Choroid plexus epithelial cell (primary cell): Measurements from ENCODE around the gene UBE2J2.

ENCODE experiments used
- DNase-seq: peaks from one replicate; pipeline ENCODE4 v3.0.0-alpha.2; 2010; ENCODE audit warnings: low read depth
- H3K4me3 ChIP-seq: 2 replicates; pipeline ENCODE4 v1.5.1; 2011; ENCODE audit warnings: low read depth, mild to moderate bottlenecking, control low read depth, low read length, moderate library complexity
- TF ChIP-seq, protein P1 (sequence below): conservative IDR thresholded peaks from 2 replicates; pipeline ENCODE4 v1.5.1; 2011; ENCODE audit warnings: low read depth, mild to moderate bottlenecking, control low read depth, inconsistent platforms, low read length, moderate library complexity

The UBE2J2 gene

DNA sequence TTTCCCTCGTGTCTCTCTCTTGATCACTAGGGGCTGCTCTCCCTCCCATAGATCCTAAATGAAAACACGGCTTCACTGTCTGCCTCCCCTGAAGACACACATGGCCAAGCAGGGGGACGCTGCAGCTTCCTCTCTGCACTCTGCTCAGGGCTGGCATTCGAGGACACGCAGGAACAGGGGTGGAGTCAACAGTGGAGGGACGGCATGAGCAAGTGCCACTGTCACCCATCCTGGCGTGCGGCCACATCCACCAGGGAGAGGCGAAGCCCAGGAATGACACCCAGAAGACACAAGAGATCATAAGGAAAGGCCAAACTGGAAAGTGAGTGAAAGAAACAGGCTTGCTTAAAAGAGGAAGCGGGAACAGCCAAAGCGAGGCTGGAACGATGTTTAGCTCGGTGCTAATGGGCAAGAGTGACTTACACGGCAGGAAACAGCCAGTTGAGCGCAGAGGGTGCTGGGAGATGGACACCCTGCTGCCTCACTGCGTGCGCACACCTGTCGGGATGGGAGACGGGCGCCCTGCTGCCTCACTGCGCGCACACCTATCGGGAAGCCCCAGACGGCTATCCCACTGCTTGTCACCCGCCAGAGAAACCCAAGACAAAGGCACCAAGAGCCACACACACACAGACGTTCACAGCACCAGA lies 13.6 kb downstream of the UBE2J2 start:
- TF ChIP-seq, protein P1, sequence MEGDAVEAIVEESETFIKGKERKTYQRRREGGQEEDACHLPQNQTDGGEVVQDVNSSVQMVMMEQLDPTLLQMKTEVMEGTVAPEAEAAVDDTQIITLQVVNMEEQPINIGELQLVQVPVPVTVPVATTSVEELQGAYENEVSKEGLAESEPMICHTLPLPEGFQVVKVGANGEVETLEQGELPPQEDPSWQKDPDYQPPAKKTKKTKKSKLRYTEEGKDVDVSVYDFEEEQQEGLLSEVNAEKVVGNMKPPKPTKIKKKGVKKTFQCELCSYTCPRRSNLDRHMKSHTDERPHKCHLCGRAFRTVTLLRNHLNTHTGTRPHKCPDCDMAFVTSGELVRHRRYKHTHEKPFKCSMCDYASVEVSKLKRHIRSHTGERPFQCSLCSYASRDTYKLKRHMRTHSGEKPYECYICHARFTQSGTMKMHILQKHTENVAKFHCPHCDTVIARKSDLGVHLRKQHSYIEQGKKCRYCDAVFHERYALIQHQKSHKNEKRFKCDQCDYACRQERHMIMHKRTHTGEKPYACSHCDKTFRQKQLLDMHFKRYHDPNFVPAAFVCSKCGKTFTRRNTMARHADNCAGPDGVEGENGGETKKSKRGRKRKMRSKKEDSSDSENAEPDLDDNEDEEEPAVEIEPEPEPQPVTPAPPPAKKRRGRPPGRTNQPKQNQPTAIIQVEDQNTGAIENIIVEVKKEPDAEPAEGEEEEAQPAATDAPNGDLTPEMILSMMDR: no peak
- no peak for DNase-seq
- no peak overlapping the region for H3K4me3 ChIP-seq

DNA sequence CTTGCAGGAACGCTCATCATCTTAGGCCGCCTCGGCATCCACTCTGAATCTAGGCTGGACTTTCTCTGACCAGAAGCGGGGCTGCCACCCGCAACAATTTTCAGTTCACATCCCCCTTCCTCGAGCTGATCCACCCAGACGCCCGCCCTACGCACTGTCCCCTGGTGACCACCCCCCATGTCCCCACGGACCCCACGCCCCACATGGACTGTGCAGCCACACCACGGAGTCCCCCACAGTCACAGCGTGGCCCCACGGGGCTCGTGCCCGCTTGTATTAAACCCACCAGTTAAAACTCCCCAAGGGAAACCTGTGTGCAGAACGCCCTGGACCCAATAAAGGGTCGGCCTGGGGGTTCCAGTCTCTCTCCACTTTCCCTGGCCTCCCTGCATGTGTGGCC lies 14.1 kb downstream of the UBE2J2 start:
- DNase-seq: no peak
- TF ChIP-seq, protein P1: no peak
- H3K4me3 ChIP-seq: no peak overlapping the region

DNA sequence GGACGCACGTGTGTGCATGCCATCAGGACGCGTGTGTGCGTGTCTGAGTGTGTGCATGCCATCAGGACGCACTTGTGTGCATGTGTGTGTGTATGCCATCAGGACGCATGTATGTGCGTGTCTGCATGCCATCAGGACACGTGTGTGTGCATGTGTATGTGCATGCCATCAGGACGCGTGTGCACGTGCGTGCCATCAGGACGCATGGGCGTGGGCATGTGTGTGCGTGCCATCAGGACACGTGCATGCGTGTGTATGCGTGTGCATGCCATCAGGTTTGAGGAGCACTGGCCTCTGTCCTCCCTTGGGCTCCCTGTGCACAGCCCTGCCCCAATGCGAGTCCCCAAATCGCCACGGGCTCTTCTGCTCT lies 14.6 kb downstream of the UBE2J2 start:
- DNase-seq: no peak
- TF ChIP-seq, protein P1: no peak
- H3K4me3 ChIP-seq: no peak overlapping the region

DNA sequence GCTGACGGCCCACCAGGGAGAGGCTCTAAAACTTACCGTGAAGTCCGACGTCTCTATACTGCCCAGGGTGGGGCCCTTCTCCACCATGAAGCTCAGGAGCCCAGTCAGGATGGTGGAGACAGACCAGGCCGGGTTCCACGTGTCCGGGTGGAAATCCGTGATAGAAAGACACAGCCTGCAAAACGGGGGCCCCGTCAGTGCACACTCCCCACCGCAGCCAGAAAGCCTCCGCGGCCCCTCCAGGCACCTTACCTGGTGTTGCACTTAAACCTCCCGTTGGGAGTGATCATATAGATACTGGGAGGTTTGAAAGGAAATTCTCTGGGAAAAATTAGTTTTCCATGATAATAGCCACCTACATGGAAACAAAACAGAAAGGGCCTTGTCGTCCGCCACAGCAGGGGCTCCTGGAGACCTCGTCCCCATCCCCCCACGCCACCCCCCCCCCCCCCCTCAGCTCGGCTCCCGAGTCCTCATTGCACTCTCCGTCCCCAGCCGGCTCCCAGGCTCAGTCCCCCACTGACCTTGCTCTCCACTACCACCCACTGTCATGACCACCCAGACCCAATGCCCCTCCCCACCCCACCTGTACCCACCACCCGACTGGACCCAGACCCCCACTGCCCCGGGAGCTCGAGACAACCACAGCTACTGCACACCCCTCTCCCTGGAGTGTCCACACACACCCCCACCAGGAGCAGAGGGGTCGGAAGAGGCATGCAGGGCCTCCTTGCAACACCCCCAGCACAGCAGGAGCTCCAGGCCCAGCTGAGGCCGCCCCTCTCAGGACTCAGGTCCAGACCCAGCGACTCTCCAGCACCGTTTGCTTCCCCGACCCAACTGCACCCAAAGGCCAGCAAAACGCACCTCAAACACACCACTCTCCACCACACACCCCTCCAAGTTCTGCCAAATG lies 16.4 kb downstream of the UBE2J2 start:
- DNase-seq: peak; percentile 18
- TF ChIP-seq, protein P1: no peak
- H3K4me3 ChIP-seq: no peak overlapping the region

DNA sequence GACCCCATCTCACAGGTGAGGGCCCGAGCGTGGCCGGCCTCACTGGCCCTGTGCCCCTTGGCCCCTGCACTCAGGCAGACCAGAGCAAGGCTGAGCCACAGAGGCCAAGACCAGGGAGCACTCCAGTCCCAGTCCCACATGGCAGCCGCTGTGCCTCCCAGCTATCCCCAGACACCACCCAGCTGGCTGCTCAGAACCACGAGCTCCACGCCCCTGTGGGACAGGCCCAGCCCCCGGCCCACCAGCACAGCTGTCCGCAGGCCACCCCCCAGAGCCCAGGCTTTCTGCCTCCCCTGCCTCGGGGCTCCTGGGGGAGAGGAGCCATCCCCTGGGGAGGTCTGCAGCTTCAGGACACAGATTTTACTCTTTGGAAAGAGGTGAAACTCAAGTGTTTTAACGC lies 18.0 kb downstream of the UBE2J2 start:
- no peak for DNase-seq
- TF ChIP-seq, protein P1: no peak
- no peak overlapping the region for H3K4me3 ChIP-seq

DNA sequence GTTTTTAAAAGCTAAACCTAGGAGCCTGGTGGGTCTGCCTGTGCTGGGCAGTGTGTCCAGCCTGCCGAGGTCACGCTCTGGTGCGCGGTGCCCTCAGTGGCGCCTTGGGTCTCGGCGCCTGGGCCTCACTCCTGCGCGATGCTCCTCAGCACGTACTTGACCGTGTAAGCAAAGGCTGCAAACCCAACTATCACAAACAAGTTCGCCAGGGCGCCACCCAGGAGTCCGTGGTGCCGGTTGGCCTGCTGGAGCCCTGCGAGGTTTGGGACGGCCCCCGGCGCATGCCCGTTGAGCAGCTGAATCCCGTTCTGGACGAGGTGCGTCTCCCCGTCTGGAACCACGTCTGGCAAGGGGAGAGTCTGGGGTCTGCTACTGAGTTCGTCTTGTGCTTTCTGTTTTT lies 18.6 kb downstream of the UBE2J2 start:
- no peak for DNase-seq
- no peak overlapping the region for H3K4me3 ChIP-seq

More for the DNA sequence above, 18.6 kb downstream of the UBE2J2 start:
- TF ChIP-seq, protein P1: no peak
